Measurements from ENCODE around the gene MUC5B.

Gene MUC5B

DNA sequence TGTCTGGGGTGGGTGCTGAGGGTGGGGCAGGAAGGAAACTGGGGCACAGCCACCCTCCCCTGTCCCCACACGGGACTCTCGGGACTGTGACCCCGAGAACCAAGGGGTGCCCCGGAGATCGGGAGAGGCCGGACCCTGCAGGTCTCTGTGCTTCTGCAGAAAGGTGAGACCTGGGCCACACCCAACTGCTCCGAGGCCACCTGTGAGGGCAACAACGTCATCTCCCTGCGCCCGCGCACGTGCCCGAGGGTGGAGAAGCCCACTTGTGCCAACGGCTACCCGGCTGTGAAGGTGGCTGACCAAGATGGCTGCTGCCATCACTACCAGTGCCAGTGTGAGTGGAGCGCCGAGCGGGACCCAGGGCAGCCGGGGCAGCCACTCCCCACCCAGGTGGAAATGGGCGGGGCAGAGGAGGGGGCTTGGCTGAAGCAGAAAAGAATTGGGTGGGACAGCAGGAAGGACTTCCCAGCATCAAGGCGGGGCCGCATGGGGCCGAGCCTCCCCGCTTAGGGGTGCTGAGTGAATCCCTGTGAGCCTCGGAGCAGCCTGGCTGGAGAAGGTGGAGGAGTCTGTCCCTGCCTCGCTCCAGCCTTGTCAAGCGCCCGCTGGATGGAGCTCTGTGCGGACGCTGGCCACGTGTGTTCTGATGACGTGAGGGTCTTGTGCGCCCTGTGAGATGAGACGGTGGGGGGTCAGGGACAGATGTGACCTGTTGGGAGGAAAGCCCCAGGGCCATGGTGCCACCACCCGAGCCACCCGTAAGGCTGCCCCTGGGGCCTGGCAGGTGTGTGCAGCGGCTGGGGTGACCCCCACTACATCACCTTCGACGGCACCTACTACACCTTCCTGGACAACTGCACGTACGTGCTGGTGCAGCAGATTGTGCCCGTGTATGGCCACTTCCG lies 29.3 kb upstream of the MUC5B start:
- DNase-seq = no peak

- DNase-seq = no peak
Observed at GRCh38 chr11:1194231-1194976, 28.5 kb upstream of the MUC5B start.

GRCh38 chr11:1194977-1195681 lies 27.7 kb upstream of the MUC5B start:
- DNase-seq = no peak

- no peak for DNase-seq
Observed at GRCh38 chr11:1195682-1196515, 27.0 kb upstream of the MUC5B start.

DNA sequence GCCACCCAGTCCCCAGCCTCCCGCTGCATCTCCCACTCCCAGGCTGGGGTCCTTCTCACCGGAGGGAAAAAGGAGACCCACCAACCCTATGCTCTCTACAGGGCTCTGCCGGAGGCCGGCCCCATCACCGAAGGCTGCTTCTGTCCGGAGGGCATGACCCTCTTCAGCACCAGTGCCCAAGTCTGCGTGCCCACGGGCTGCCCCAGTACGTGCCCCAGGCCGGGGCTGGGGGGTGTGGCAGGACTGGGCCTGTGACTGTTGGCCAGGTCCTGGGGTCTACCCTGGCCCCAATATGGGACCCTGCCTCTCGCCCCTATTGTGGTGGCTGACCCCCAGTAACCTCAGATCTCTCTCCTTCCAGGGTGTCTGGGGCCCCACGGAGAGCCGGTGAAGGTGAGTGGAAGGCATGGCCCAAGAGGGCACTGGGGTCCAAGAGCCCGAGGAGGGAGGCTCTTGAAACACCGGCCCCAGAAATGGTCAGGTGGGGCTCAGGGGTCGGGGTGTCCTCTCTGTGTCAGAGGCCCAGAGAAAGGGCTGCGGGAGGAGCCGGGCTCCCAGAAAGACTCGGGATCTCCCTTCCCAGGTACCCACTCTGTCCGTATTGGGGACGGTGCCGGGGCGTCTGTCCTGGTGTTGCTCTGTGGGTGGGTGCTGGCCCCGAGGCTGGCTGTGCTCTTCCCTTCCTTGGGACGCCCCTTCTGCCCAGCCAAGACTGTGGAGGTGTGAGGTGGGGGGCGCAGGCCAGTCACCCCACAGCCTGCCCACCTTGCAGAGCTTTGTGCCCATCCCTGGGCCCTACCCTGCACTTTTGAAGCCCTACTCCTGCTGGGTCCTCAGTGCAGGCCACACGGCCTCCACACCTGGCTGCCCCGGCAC lies 26.1 kb upstream of the MUC5B start:
- DNase-seq = no peak

- no peak for DNase-seq
Observed at GRCh38 chr11:1197431-1197885, 25.4 kb upstream of the MUC5B start.

- DNase-seq = no peak
Observed at GRCh38 chr11:1197886-1198560, 24.8 kb upstream of the MUC5B start.

DNA sequence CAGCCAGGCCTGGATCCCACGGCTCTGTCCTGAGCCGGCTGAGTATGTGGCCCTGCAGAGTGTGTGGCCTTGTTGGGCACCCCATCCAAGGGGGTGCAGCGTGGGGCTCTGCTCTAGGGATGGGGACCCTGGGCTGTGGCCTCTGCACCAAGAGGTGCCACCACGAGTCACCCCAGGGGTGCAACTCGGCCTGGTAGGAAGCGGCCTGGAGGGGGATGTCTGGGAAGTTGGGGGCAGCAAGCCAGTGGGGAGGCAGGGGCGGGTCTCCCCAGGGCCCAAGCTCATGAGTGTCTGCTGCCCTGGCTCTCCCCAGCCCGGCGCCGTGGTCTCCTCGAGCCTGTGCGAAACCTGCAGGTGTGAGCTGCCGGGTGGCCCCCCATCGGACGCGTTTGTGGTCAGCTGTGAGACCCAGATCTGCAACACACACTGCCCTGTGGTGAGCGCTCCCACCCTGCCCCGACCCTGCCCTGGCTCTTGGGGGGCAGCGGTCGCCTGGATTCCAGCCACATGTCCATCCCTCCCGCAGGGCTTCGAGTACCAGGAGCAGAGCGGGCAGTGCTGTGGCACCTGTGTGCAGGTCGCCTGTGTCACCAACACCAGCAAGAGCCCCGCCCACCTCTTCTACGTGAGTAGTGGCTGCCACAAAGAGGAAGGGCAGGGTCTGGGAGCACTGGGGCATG lies 24.2 kb upstream of the MUC5B start:
- DNase-seq = no peak

GRCh38 chr11:1199241-1199750 lies 23.6 kb upstream of the MUC5B start:
- no peak for DNase-seq

GRCh38 chr11:1199751-1200610 lies 22.9 kb upstream of the MUC5B start:
- DNase-seq = no peak

DNA sequence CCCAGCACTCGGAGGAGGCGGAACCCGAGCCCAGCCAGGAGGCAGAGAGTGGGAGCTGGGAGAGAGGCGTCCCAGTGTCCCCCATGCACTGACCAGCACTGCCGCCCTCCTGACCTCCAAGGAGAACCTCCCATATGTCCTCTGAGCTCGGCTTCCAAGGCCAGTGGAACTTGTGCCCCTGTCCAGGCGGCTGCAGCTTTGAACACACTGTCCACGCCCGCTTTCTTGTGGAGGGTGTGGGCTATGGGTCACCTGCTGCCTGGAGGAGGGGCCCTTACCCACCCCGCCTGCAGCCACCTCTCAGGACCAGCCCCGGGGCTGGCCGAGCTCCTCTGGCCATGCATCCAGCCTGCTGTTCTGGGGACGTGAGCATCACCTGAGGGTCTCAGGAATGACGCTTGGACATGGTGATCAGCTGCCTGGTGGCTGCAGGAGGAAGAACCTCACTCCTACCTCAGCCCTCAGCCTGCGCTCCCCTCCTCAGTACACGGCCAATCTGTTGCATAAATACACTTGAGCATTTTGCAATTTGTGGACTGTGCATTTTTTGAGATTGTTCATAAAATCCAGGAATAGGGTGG lies 22.2 kb upstream of the MUC5B start:
- no peak for DNase-seq

DNA sequence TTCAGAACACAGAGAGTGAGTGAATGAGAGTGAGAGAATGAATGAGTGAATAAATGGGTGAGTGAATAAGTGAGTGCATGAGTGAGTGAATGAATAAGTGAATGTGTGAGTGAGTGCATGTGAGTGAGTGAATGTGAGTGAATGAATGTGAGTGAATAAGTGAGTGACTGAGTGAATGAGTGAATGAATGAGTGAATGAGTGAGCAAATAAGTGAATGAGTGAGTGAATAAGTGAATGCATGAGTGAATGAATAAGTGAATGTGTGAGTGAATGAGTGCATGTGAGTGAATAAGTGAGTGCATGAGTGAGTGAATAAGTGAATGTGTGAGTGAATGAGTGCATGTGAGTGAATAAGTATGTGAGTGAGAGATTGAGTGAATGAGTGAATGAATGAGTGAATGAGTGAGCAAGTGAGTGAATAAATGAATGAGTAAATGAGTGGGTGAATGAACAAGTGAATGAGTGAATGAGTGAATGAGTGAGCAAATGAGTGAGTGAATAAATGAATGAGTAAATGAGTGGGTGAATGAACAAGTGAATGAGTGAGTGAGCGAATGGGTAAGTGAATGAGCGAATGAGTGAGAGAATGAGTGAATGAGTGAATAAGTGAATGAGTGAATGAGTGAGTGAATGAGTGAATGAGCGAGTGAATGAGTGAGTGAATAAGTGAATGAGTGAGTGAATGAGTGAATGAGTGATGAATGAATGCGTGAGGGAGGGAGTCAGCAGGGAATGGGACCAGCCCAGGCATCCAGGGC lies 21.3 kb upstream of the MUC5B start:
- no peak for DNase-seq

GRCh38 chr11:1202154-1202775 lies 20.6 kb upstream of the MUC5B start:
- DNase-seq = no peak

DNA sequence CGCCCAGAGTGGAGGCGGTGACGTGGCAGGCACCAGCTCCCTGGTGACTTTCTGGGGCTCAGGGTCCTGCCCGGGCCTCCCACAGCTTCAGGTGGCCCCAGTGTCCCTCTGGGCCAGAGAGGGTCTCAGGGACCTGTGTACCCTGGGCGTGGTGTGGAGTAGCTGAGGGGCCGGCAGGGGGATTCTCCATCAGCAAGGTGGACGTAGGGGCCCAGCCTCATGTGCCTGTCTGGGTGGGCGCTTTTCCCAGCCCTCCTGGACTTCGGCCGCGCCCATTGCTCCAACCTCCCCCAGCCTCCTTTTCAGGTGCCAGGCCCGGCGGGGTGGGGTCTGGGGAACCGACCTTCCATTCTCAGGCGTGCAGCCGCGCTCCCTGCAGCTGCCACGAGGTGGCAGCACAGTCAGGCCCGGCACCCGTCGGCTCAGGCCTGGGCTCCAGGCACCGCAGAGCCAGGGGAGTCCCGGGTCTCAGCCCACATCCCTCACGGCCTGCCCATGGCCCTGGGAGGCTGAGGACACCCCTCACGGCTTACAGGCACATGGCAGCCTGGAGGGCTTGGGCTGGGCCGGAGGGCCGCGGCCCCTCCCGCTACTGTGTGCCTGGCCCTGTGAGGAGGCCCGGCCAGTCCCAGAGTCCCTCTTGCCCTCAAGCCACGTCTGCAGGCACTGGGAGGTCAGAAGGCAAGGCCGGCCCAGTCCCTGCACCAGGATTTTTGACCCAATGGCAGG lies 19.9 kb upstream of the MUC5B start:
- peak; percentile 66 for DNase-seq

GRCh38 chr11:1203505-1204271 lies 19.2 kb upstream of the MUC5B start:
- DNase-seq = no peak

Data from stimulated activated CD4-positive, alpha-beta T cell treated with anti-CD3 and anti-CD28 coated beads, Interleukin-12 subunit alpha, Interleukin-12 subunit beta, amount 100 ng/mL, for 4 hours (primary cell).